HL-60/S4 (cell line): ENCODE data around the gene TRAF2.
"Not testable (repeated sequence)": the region's sequence is repeated elsewhere in the genome, so short reads cannot be mapped to it uniquely, and the experiment has no call there.

Experiments used
- in situ Hi-C: fragments of 300-500 bp; cut with MboI; formaldehyde crosslinking; loops from 2 replicates; pipeline ENCODE4 v1.14.3; 2022; ENCODE audit warnings: low sequenced_read_pairs

The TRAF2 gene, protein sequence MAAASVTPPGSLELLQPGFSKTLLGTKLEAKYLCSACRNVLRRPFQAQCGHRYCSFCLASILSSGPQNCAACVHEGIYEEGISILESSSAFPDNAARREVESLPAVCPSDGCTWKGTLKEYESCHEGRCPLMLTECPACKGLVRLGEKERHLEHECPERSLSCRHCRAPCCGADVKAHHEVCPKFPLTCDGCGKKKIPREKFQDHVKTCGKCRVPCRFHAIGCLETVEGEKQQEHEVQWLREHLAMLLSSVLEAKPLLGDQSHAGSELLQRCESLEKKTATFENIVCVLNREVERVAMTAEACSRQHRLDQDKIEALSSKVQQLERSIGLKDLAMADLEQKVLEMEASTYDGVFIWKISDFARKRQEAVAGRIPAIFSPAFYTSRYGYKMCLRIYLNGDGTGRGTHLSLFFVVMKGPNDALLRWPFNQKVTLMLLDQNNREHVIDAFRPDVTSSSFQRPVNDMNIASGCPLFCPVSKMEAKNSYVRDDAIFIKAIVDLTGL

GRCh38 chr9:136885950-136886578, at the start of gene TRAF2:
TSS of gene TRAF2 (plus strand) at chr9:136886516. CDS start at chr9:136898741, 12,225 bp downstream.
- in situ Hi-C loops: no loop called here

- in situ Hi-C loops: no loop called here
Measured at GRCh38 chr9:136837146-136837855, 49.0 kb upstream of the TRAF2 start.

DNA sequence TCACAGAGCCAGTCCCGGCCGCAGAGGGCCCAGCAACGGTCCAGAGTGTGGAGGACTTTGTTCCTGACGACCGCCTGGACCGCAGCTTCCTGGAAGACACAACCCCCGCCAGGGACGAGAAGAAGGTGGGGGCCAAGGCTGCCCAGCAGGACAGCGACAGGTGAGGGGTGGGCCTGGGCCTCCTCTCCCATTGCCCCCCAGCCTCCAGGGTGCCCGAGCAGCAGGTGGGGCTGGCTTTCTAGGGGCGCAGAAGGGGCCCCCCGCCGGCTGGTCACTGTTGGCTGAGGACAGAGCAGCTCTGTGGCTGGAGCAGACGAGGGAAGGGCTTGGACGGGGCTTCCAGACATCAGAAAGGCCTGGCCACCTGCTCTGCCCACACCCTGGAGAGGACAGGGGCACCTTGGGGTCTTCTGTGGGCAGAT, 48.4 kb upstream of the TRAF2 start:
- in situ Hi-C loops: not testable (repeated sequence)

- in situ Hi-C loops: no loop called here
Measured at GRCh38 chr9:136838314-136839228, 47.7 kb upstream of the TRAF2 start.

DNA sequence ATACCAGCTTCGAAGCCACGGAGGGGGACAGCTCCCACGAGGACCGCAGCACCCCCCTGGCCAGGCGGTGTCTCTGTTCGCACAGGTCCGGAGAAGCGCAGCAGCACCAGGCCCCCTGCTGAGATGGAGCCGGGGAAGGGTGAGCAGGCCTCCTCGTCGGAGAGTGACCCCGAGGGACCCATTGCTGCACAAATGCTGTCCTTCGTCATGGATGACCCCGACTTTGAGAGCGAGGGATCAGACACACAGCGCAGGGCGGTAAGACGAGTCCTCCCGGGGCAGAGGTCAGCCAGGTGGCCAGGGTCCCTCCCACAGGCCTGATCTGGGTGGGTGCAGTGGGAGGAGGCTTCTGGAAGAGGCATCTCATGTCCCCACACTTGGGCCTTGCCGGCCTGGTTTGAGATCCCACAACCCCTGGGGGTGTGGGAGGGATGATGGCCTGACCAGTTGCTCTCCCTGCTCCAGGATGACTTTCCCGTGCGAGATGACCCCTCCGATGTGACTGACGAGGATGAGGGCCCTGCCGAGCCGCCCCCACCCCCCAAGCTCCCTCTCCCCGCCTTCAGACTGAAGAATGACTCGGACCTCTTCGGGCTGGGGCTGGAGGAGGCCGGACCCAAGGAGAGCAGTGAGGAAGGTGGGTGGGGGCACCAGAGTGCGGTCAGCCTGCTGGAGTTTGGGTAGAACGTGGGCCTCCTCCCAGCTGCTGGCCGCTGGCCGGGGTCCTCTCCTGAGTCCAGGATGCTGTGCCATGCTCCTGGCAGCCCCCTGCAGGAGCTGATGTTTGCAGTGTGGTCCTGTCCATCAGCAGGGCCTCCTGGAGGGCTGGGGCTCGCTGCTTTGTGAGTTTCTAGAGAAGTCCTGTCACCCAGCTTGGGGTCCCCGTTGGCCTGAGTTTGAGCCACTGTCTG, 46.8 kb upstream of the TRAF2 start:
- in situ Hi-C loops: no loop called here

DNA sequence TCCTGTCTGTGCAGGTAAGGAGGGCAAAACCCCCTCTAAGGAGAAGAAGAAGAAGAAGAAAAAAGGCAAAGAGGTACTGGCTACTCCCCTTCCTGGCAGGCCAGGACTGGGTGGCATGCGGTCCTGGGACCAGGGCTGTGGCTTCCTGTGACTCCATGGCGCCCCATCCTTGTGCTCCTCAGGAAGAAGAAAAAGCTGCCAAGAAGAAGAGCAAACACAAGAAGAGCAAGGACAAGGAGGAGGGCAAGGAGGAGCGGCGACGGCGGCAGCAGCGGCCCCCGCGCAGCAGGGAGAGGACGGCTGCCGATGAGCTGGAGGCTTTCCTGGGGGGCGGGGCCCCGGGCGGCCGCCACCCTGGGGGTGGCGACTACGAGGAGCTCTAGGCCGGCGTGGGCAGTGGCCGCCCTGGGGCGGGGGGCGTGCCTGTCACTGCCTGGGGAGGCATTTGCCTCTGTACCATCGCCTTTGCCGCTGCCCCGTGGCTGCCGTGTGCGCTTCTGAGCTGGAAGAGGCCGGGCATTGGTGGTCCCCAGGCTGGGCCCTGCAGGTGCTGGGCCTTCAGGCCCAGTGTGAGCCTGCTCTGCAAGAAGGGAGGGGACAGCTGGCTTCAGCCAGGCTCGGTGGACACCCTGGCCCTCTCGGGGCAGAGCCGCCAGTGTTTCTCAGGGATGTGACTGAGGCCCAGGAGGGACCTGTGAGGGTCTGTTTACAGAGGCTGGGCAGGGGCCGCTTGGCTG, 46.0 kb upstream of the TRAF2 start:
- in situ Hi-C loops: no loop called here

- in situ Hi-C loops: no loop called here
Measured at GRCh38 chr9:136840877-136841645, 45.3 kb upstream of the TRAF2 start.

GRCh38 chr9:136841646-136842379, 44.5 kb upstream of the TRAF2 start:
- in situ Hi-C loops: not testable (repeated sequence)

- in situ Hi-C loops: not testable (repeated sequence)
Measured at GRCh38 chr9:136842380-136842948, 43.9 kb upstream of the TRAF2 start, which contains the start of gene AJM1. TSS of gene AJM1 (plus strand) at chr9:136842478. CDS start at chr9:136844415, 1,937 bp downstream.

GRCh38 chr9:136843159-136843800, 43.0 kb upstream of the TRAF2 start:
- in situ Hi-C loops: not testable (repeated sequence)

GRCh38 chr9:136843801-136844740, 42.2 kb upstream of the TRAF2 start:
- in situ Hi-C loops: not testable (repeated sequence)

GRCh38 chr9:136844761-136845464, 41.4 kb upstream of the TRAF2 start:
- in situ Hi-C loops: no loop called here

- in situ Hi-C loops: no loop called here
Measured at GRCh38 chr9:136845465-136846260, 40.7 kb upstream of the TRAF2 start.
